ENCODE data around the gene SLC26A2.

GRCh38 chr5:149961957-149962409 lies 1.4 kb downstream of the SLC26A2 start:
- TF ChIP-seq CTCF (IDR thresholded peaks at IDR 0.05) = peak; percentile 27 to 57 (median 44)
- TF ChIP-seq POLR2A (IDR thresholded peaks at IDR 0.05) = no peak
- peak in 1 of 3 donors; percentile 35 for TF ChIP-seq POLR2AphosphoS5 (IDR thresholded peaks at IDR 0.05)

Data from transverse colon (tissue), 4 donors.